HepG2 (cell line): ENCODE results near the gene USP7. TPM values are rescaled to one million over a fixed set of nuclear protein-coding genes. Genes with fewer than 3 reads are reported as not detected.

Experiments
- ARID2 ChIP-seq: sonication (generic); formaldehyde crosslinking; IDR thresholded peaks from 2 replicates; pipeline ENCODE4 v1.8.1; 2022; ENCODE audit warnings: mild to moderate bottlenecking, missing genetic modification reagents, borderline replicate concordance
- BRF2 ChIP-seq: sonication (generic); formaldehyde crosslinking; IDR thresholded peaks from 2 replicates; pipeline ENCODE4 v1.8.1; 2022; ENCODE audit warnings: mild to moderate bottlenecking, missing genetic modification reagents
- CEBPG ChIP-seq: IDR thresholded peaks from 2 replicates; pipeline ENCODE4 v1.6.1; 2016
- DRAP1 ChIP-seq: IDR thresholded peaks from 2 replicates; pipeline ENCODE4 v1.6.1; 2016; ENCODE audit warnings: missing genetic modification reagents, missing compliant biosample characterization
- FOXP1 ChIP-seq, 2 experiments: fragments of 450-650 bp in 1 of 2; IDR thresholded peaks; 2 replicates each; pipeline ENCODE4 v1.6.1; 2017 to 2018; ENCODE audit warnings: antibody characterized with exemption in 1 of 2
- HNRNPUL1 ChIP-seq: fragments of 200-400 bp; formaldehyde crosslinking; IDR thresholded peaks from 2 replicates; pipeline ENCODE4 v1.6.1; 2017; ENCODE audit warnings: low read depth, mild to moderate bottlenecking, low read length, moderate library complexity
- IRF1 ChIP-seq: sonication (generic); formaldehyde crosslinking; IDR thresholded peaks from 2 replicates; pipeline ENCODE4 v1.4.0; 2020; ENCODE audit warnings: low read depth, mild to moderate bottlenecking, missing genetic modification reagents
- IRX3 ChIP-seq: sonication (generic); formaldehyde crosslinking; IDR thresholded peaks from 2 replicates; pipeline ENCODE4 v1.8.1; 2023; ENCODE audit warnings: mild to moderate bottlenecking, low read depth, missing genetic modification reagents, borderline replicate concordance
- ISL2 ChIP-seq: sonication (generic); formaldehyde crosslinking; IDR thresholded peaks from 2 replicates; pipeline ENCODE4 v1.5.0; 2020; ENCODE audit warnings: missing genetic modification reagents
- JUN ChIP-seq: sonication (generic); formaldehyde crosslinking; IDR thresholded peaks from 2 replicates; pipeline ENCODE4 v1.4.0; 2020; ENCODE audit warnings: mild to moderate bottlenecking, missing genetic modification reagents
- KLF13 ChIP-seq: sonication (generic); formaldehyde crosslinking; IDR thresholded peaks from 2 replicates; pipeline ENCODE4 v1.4.0; 2020; ENCODE audit warnings: mild to moderate bottlenecking, missing genetic modification reagents
- MIER2 ChIP-seq: IDR thresholded peaks from 2 replicates; pipeline ENCODE4 v1.6.1; 2016; ENCODE audit warnings: missing biosample characterization, missing genetic modification reagents
- NONO ChIP-seq, 2 experiments: fragments of 450-650 bp in 1 of 2; sonication (generic) in 1 of 2; formaldehyde crosslinking in 1 of 2; IDR thresholded peaks in 1 of 2; conservative IDR thresholded peaks in 1 of 2; 2 replicates each; pipeline versions ENCODE4 v1.6.1 to v1.8.0; 2017 to 2022; ENCODE audit warnings: mild to moderate bottlenecking in 1 of 2, missing genetic modification reagents in 1 of 2, moderate library complexity in 1 of 2
- SAFB2 ChIP-seq: sonication (generic); formaldehyde crosslinking; IDR thresholded peaks from 2 replicates; pipeline ENCODE4 v1.5.1; 2020; ENCODE audit warnings: missing genetic modification reagents, low read depth, mild to moderate bottlenecking, borderline replicate concordance
- SNAI1 ChIP-seq: sonication (generic); formaldehyde crosslinking; IDR thresholded peaks from 2 replicates; pipeline ENCODE4 v1.5.0; 2020; ENCODE audit warnings: mild to moderate bottlenecking, missing genetic modification reagents, borderline replicate concordance
- SRSF9 ChIP-seq: fragments of 200-400 bp; formaldehyde crosslinking; IDR thresholded peaks from 2 replicates; pipeline ENCODE4 v1.6.1; 2018; ENCODE audit warnings: borderline replicate concordance, mild to moderate bottlenecking, low read depth, low read length; ENCODE audit not compliant: insufficient read depth, poor library complexity, severe bottlenecking
- STAG1 ChIP-seq: sonication (generic); formaldehyde crosslinking; IDR thresholded peaks from 2 replicates; pipeline ENCODE4 v1.4.0; 2020; ENCODE audit warnings: missing genetic modification reagents
- TBP ChIP-seq: sonication (generic); formaldehyde crosslinking; IDR thresholded peaks from 2 replicates; pipeline ENCODE4 v1.5.0; 2020; ENCODE audit warnings: missing genetic modification reagents
- ZFP82 ChIP-seq: sonication (generic); formaldehyde crosslinking; IDR thresholded peaks from 2 replicates; pipeline ENCODE4 v1.5.1; 2020; ENCODE audit warnings: mild to moderate bottlenecking, missing genetic modification reagents, borderline replicate concordance
- ZNF160 ChIP-seq: sonication (generic); formaldehyde crosslinking; IDR thresholded peaks from 2 replicates; pipeline ENCODE4 v1.8.0; 2022; ENCODE audit warnings: mild to moderate bottlenecking, inconsistent platforms, missing genetic modification reagents
- ZNF251 ChIP-seq: sonication (generic); formaldehyde crosslinking; IDR thresholded peaks from 2 replicates; pipeline ENCODE4 v1.9.0; 2021; ENCODE audit warnings: mild to moderate bottlenecking, missing genetic modification reagents
- ZNF431 ChIP-seq: sonication (generic); formaldehyde crosslinking; IDR thresholded peaks from 2 replicates; pipeline ENCODE4 v1.9.0; 2022; ENCODE audit warnings: missing genetic modification reagents, low read depth, mild to moderate bottlenecking, borderline replicate concordance
- ZNF496 ChIP-seq: sonication (generic); formaldehyde crosslinking; IDR thresholded peaks from 2 replicates; pipeline ENCODE4 v1.8.1; 2023; ENCODE audit warnings: mild to moderate bottlenecking, moderate library complexity, missing genetic modification reagents; ENCODE audit not compliant: insufficient replicate concordance
- ZNF660 ChIP-seq: sonication (generic); formaldehyde crosslinking; IDR thresholded peaks from 2 replicates; pipeline ENCODE4 v1.5.1; 2020; ENCODE audit warnings: mild to moderate bottlenecking, low read depth, missing genetic modification reagents, borderline replicate concordance
- ZSCAN31 ChIP-seq: sonication (generic); formaldehyde crosslinking; IDR thresholded peaks from 2 replicates; pipeline ENCODE4 v1.5.0; 2020; ENCODE audit warnings: low read depth, mild to moderate bottlenecking, missing genetic modification reagents
- polyA plus RNA-seq, 8 experiments: library from polyadenylated mRNA; depleted of rRNA in 3 of 8; stranded (reverse) in 7 of 8; unstranded in 1 of 8; fragments of >200 nt; fragmentation: Illumina TruSeq in 4 of 8; extraction: Trizol in 4 of 8; gene quantifications; 2 replicates each; pipeline versions ENCODE4 v1.2.1 to v1.2.3, GENCODE V29; 2011 to 2016; ENCODE audit warnings: low read depth in 4 of 8, missing spikeins in 1 of 8, mixed read lengths in 1 of 8; ENCODE audit not compliant: insufficient read depth in 1 of 8
- total RNA-seq, 5 experiments: library from RNA; depleted of rRNA; stranded (reverse); fragments of >200 nt; fragmentation: Illumina TruSeq; extraction: Trizol; gene quantifications; 2 replicates each; pipeline ENCODE4 v1.2.3, GENCODE V29; 2016; ENCODE audit warnings: low read depth in 1 of 5
- TF ChIP-seq, protein P1 (sequence below): IDR thresholded peaks from 2 replicates; pipeline ENCODE4 v1.6.1; 2016

Gene USP7
- total and polyA plus RNA-seq, 2 of the 13 experiments (the other 11 are each of a cell fraction or from before 2014, with no cell fraction given): 52.5 to 173 TPM

- TF ChIP-seq SAFB2 (no peak), CEBPG (peak; percentile 57), ARID2 (peak; percentile 64; the same call in 1 of the 2 replicates), ZNF431 (no peak), ZNF496 (no peak), SNAI1 (CRISPR knock-in tag) (no peak; the same call in 1 of the 2 replicates), IRF1 (no peak), SRSF9 (no peak), JUN (no peak), STAG1 (CRISPR knock-in tag) (peak; percentile 99), BRF2 (peak; percentile 80; the same call in 1 of the 2 replicates), ZNF660 (CRISPR knock-in tag) (no peak), ZNF251 (CRISPR knock-in tag) (no peak; the same call in 1 of the 2 replicates), NONO (IDR thresholded peaks at IDR 0.05) (no peak), NONO (CRISPR knock-in tag; conservative IDR thresholded peaks at IDR 0.05) (peak; percentile 80; the same call in 1 of the 2 replicates), ZNF160 (CRISPR knock-in tag) (no peak; the same call in 1 of the 2 replicates), FOXP1 (IDR thresholded peaks at IDR 0.05) (no peak), FOXP1 (CRISPR knock-in tag; IDR thresholded peaks at IDR 0.05) (no peak), TBP (CRISPR knock-in tag) (no peak), HNRNPUL1 (no peak), ZSCAN31 (CRISPR knock-in tag) (peak; percentile 77), MIER2 (CRISPR knock-in tag) (0 out of 2 replicates have a peak, but pooled peaks have one; percentile 68), ISL2 (CRISPR knock-in tag) (peak; percentile 46; the same call in 1 of the 2 replicates), DRAP1 (CRISPR knock-in tag) (no peak; the same call in 1 of the 2 replicates), ZFP82 (CRISPR knock-in tag) (no peak), IRX3 (CRISPR knock-in tag) (peak; percentile 71; the same call in 1 of the 2 replicates), KLF13 (CRISPR knock-in tag) (no peak)
- TF ChIP-seq, protein P1, sequence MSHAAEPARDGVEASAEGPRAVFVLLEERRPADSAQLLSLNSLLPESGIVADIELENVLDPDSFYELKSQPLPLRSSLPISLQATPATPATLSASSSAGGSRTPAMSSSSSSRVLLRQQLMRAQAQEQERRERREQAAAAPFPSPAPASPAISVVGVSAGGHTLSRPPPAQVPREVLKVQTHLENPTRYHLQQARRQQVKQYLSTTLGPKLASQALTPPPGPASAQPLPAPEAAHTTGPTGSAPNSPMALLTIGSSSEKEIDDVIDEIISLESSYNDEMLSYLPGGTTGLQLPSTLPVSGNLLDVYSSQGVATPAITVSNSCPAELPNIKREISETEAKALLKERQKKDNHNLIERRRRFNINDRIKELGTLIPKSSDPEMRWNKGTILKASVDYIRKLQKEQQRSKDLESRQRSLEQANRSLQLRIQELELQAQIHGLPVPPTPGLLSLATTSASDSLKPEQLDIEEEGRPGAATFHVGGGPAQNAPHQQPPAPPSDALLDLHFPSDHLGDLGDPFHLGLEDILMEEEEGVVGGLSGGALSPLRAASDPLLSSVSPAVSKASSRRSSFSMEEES: 0 out of 2 replicates have a peak, but pooled peaks have one; percentile 47
These were observed 45.0 kb upstream of the USP7 start (continued) for GRCh38 chr16:9008601-9009260.
